GM12891 (cell line): ENCODE measurements around the gene COL6A3.

ENCODE experiments used
- POLR2A ChIP-seq: IDR thresholded peaks from 2 replicates; pipeline ENCODE4 v1.6.1; 2011; ENCODE audit warnings: low read depth, low read length, control low read depth
- POLR2AphosphoS5 ChIP-seq: IDR thresholded peaks from 2 replicates; pipeline ENCODE4 v1.6.1; 2011; ENCODE audit warnings: low read depth, low read length, control low read depth
- TAF1 ChIP-seq: IDR thresholded peaks from 2 replicates; pipeline ENCODE4 v1.6.1; 2011; ENCODE audit warnings: low read depth, low read length, control low read depth

- no peak for TF ChIP-seq POLR2A
- no peak for TF ChIP-seq POLR2AphosphoS5
- no peak for TF ChIP-seq TAF1
Measured at GRCh38 chr2:237392186-237392585, 21.8 kb downstream of the COL6A3 start.
